ENCODE results near the gene RMND5A. TPM values are rescaled to one million over a fixed set of nuclear protein-coding genes. Genes with fewer than 3 reads are reported as not detected.
"Not testable (repeated sequence)": the region's sequence is repeated elsewhere in the genome, so short reads cannot be mapped to it uniquely, and the experiment has no call there.

RMND5A gene
- 10.8 and 15.9 TPM in 2 replicates for polyA plus RNA-seq (2011; rRNA removed)
- polyA minus RNA-seq (2011; rRNA and poly(A)+ RNA removed), result 16.6 and 26.6 TPM in 2 replicates

GRCh38 chr2:86719637-86720539, at the start of gene RMND5A:
Gene RMND5A, plus strand, starts transcription at chr2:86720291. Its CDS starts 377 bp downstream, at chr2:86720668.
- peak within 1 kb of the TSS; percentile 60 for H3K4me3 ChIP-seq (ENCODE audit: low read depth, low read length)
- H3K36me3 ChIP-seq (ENCODE audit: control insufficient read depth, insufficient read depth, low read length); CTCF ChIA-PET; POLR2A ChIA-PET; H3K27me3 ChIP-seq (ENCODE audit: control insufficient read depth, insufficient read depth, low read length): not testable (repeated sequence)
- peak; percentile 45 for DNase-seq (ENCODE audit: low read depth)

GRCh38 chr2:86671337-86671981, 48.6 kb upstream of the RMND5A start:
- DNase-seq (ENCODE audit: low read depth), result no peak
- TF ChIP-seq, protein P1, sequence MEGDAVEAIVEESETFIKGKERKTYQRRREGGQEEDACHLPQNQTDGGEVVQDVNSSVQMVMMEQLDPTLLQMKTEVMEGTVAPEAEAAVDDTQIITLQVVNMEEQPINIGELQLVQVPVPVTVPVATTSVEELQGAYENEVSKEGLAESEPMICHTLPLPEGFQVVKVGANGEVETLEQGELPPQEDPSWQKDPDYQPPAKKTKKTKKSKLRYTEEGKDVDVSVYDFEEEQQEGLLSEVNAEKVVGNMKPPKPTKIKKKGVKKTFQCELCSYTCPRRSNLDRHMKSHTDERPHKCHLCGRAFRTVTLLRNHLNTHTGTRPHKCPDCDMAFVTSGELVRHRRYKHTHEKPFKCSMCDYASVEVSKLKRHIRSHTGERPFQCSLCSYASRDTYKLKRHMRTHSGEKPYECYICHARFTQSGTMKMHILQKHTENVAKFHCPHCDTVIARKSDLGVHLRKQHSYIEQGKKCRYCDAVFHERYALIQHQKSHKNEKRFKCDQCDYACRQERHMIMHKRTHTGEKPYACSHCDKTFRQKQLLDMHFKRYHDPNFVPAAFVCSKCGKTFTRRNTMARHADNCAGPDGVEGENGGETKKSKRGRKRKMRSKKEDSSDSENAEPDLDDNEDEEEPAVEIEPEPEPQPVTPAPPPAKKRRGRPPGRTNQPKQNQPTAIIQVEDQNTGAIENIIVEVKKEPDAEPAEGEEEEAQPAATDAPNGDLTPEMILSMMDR (IDR thresholded peaks at IDR 0.05; ENCODE audit: insufficient read depth, low read depth, low read length), result no peak
- H3K36me3 ChIP-seq (ENCODE audit: control insufficient read depth, insufficient read depth, low read length), result no peaks in the 10 kb centered on the region
- no peak overlapping the region for H3K4me3 ChIP-seq (ENCODE audit: low read depth, low read length)
- ChIA-PET POLR2A (no interaction called here), CTCF (no interaction called here)
- H3K27me3 ChIP-seq (ENCODE audit: control insufficient read depth, insufficient read depth, low read length), result no peaks in the 10 kb centered on the region; the same call in 1 of the 2 replicates

- DNase-seq (ENCODE audit: low read depth), result no peak
- ChIA-PET CTCF (no interaction called here), POLR2A (no interaction called here)
- TF ChIP-seq, protein P1 (IDR thresholded peaks at IDR 0.05; ENCODE audit: insufficient read depth, low read depth, low read length), result no peak
- Histone ChIP-seq H3K27me3 (ENCODE audit: control insufficient read depth, insufficient read depth, low read length) (no peaks in the 10 kb centered on the region; the same call in 1 of the 2 replicates), H3K36me3 (ENCODE audit: control insufficient read depth, insufficient read depth, low read length) (no peaks in the 10 kb centered on the region), H3K4me3 (ENCODE audit: low read depth, low read length) (no peak overlapping the region)
These were observed 48.0 kb upstream of the RMND5A start for GRCh38 chr2:86672027-86672545.

DNA sequence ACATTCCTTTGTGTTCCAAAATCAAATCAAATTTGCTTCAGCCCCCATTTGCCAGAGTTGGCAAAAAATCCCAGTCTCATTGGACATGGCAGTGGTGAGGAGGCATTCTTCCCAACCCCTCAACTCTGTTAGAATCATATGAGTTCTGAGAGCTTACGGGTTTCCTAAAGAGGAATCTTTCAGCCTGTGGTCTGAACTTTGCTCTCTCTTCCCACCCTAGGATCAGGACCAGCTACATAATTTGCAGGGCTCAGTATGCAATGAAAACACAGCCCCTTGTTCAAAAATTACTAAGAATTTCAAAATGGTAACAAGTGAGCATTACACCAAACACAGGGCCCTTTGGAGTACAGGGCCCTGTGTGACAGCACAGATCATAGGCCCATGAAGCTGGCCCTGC, 47.1 kb upstream of the RMND5A start:
- H3K4me3 ChIP-seq (ENCODE audit: low read depth, low read length), result no peak overlapping the region
- TF ChIP-seq, protein P1 (IDR thresholded peaks at IDR 0.05; ENCODE audit: insufficient read depth, low read depth, low read length), result no peak
- ChIA-PET POLR2A (no interaction called here), CTCF (no interaction called here)
- H3K27me3 ChIP-seq (ENCODE audit: control insufficient read depth, insufficient read depth, low read length), result no peaks in the 10 kb centered on the region; the same call in 1 of the 2 replicates
- DNase-seq (ENCODE audit: low read depth), result no peak
- no peaks in the 10 kb centered on the region for H3K36me3 ChIP-seq (ENCODE audit: control insufficient read depth, insufficient read depth, low read length)

DNA sequence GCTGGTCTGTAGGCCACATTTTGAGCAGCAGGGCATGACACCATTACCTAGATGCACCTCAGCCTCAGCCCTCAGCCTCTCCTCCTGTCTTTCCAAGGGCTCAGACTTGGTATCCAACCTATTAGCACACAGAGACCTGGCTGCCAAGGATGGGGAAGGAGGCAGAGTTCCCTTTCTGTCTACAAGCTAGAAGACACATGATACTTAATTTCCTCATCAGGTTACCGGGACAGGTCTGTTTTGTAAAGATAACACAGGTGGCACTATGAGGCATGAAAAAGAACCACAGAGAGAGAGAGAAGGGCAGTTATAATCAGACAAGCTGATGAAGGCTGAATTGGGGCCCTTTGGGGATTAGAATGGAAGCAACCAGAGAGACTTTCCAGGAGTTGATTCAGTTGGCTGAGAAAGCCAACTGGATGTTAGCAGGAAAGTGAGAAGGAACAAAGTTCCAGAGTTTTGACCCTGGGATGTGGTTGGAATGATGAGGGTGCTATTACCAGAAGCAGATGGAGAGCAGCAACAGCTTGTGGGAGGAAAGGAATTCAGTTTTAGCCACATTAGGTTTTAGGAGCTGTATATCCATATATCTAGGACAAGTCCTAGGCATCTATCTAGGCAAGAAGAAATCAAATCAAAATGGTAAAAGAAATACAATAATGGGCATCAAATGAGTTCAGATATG, 46.0 kb upstream of the RMND5A start:
- CTCF ChIA-PET, result no interaction called here
- Histone ChIP-seq H3K27me3 (ENCODE audit: control insufficient read depth, insufficient read depth, low read length) (no peaks in the 10 kb centered on the region; the same call in 1 of the 2 replicates), H3K36me3 (ENCODE audit: control insufficient read depth, insufficient read depth, low read length) (no peaks in the 10 kb centered on the region), H3K4me3 (ENCODE audit: low read depth, low read length) (no peak overlapping the region)
- no peak for DNase-seq (ENCODE audit: low read depth)
- POLR2A ChIA-PET, result no interaction called here
- TF ChIP-seq, protein P1 (IDR thresholded peaks at IDR 0.05; ENCODE audit: insufficient read depth, low read depth, low read length), result no peak
